ENCODE results near the gene TGFB2.

The TGFB2 gene

DNA sequence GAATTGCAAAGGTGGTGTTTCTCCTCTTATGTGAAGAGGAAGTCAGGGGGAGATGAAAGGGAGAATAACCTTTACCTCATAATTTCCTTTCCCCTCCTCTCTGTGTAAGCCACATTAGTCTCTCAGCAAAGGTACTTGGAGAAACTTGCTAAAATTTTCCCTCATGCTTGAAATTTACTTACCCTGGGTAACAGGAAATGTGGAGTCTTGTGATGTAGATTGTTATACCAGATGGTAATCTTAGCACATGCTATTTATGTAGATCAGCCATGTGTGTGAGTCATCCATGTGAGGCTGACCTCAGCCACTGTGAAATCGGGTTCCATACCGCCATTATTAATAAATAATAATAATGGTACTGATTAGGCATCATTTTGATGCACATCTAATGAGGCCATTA, 128.4 kb downstream of the TGFB2 start:
- Mint-ChIP-seq H3K4me3 (no peak overlapping the region), H3K27me3 (no peaks in the 10 kb centered on the region), H3K9me3 (no peaks in the 10 kb centered on the region), H3K27ac (no peak overlapping the region), H3K36me3 (no peaks in the 10 kb centered on the region), H3K4me1 (no peaks in the 10 kb centered on the region)
- no peak for DNase-seq
- CTCF ChIA-PET, result interaction anchor here (0.7 kb wide), 1 partner anchor 21 kb away, joined by 3 read pairs; no protein-coding TSS in a partner anchor

DNA sequence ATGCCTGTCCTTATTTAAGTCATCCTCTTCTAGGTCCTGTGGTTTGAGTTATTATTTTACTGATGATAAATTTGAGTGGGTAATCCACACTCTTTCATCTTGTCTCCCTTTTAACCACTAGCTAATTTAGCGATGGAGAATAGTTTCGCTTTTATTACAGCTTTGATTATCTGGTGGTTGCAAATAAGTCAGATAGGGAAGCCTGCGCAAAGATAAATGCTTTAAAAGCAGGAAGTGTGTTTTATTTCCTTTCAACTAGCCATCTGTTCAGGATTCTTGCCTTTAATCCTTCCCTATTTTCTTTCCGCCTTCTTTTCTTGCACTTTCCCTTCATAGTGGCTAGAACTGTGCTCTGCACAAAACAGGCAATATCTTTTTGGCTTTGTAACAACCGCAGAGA, 129.0 kb downstream of the TGFB2 start:
- H3K4me1 Mint-ChIP-seq, result no peaks in the 10 kb centered on the region
- CTCF ChIA-PET, result interaction anchor here (0.7 kb wide), 1 partner anchor 22 kb away, joined by 3 read pairs; no protein-coding TSS in a partner anchor
- no peaks in the 10 kb centered on the region for H3K9me3 Mint-ChIP-seq
- H3K4me3 Mint-ChIP-seq, result no peak overlapping the region
- no peak for DNase-seq
- no peaks in the 10 kb centered on the region for H3K36me3 Mint-ChIP-seq
- H3K27me3 Mint-ChIP-seq, result no peaks in the 10 kb centered on the region
- no peak overlapping the region for H3K27ac Mint-ChIP-seq

DNA sequence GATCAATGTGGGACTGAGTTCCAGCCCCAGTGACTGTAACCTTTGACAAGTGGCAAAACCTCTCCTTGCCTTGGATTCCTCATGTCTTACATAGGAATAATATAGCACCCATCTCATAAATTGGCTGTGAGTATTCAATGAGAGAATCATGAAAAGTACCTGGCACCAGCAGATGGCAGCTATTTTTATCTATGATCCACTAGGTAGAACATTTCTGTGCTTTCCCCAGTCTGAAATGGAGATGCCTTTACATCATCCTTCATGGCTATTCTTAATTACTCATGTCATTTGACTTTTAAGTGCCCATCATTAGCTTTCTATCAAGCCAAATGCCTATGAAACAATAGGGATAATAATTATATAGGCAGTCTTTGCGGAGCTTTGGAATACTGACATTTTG, 130.1 kb downstream of the TGFB2 start:
- Mint-ChIP-seq H3K36me3 (no peaks in the 10 kb centered on the region), H3K4me1 (no peaks in the 10 kb centered on the region), H3K9me3 (no peaks in the 10 kb centered on the region), H3K27ac (no peak overlapping the region), H3K27me3 (no peaks in the 10 kb centered on the region), H3K4me3 (no peak overlapping the region)
- DNase-seq, result no peak
- CTCF ChIA-PET, result no interaction called here

DNA sequence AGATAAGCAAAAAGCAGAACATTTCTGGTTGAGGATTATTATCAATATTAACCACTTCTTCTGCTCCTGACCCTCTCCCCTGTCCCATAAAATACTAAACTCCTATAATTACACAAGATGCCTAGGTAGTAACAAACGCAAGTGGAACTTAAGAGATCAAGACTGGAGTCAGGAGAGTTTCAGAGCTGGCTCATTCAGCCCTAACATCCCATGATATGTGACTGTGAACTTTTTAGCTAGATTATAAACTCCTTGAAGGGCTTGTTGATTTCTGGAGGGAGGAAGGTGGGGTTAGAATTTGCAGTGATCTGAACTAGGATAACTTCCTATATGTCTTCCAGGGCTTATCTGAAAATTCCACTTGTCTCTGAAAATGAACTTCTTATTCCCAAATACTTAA, 130.6 kb downstream of the TGFB2 start:
- CTCF ChIA-PET, result no interaction called here
- no peaks in the 10 kb centered on the region for H3K9me3 Mint-ChIP-seq
- no peak overlapping the region for H3K27ac Mint-ChIP-seq
- no peak for DNase-seq
- H3K4me3 Mint-ChIP-seq, result no peak overlapping the region
- no peaks in the 10 kb centered on the region for H3K4me1 Mint-ChIP-seq
- no peaks in the 10 kb centered on the region for H3K36me3 Mint-ChIP-seq
- H3K27me3 Mint-ChIP-seq, result no peaks in the 10 kb centered on the region

DNA sequence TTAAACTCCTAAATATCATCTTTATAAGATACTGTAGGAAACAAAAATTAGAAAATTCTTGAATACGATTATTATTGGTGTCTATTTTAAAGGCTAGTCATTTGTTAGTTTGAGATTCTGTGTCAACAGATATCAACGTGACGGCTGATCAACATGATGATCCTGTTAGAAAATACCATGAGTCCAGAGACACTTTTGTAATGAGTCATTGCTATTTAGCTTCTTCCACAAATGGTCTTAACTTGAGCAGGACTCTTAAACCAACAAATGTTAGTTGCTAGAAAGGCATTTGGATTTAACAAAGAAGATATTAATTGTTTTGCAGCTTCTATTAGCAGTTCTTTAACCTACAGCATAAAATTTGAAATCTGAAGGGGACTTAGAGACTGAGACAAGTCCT, 131.2 kb downstream of the TGFB2 start:
- Mint-ChIP-seq H3K36me3 (no peaks in the 10 kb centered on the region), H3K9me3 (no peaks in the 10 kb centered on the region), H3K27me3 (no peaks in the 10 kb centered on the region), H3K4me1 (no peaks in the 10 kb centered on the region), H3K27ac (no peak overlapping the region), H3K4me3 (no peak overlapping the region)
- CTCF ChIA-PET, result no interaction called here
- no peak for DNase-seq

DNA sequence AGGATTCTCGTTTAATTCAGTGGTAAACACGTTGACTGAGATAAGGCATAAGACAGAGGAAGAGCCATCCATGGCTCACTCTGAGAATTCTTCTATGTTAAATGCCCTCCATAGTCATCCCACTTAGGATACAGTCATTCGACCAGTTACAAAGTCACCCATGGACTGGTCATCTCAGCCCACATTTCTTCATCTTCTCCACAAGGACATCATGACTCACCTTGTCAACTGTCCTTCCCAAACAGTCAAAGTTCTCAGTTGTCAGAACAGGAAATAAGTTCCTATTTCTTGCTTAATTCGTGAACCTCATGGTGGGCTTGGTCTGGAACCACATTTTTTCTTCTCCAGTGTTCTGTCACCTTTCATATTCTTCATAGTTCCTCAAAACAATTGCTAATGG, 133.2 kb downstream of the TGFB2 start:
- no peak overlapping the region for H3K4me3 Mint-ChIP-seq
- no peaks in the 10 kb centered on the region for H3K4me1 Mint-ChIP-seq
- no peaks in the 10 kb centered on the region for H3K27me3 Mint-ChIP-seq
- DNase-seq, result no peak
- CTCF ChIA-PET, result no interaction called here
- no peaks in the 10 kb centered on the region for H3K36me3 Mint-ChIP-seq
- no peak overlapping the region for H3K27ac Mint-ChIP-seq
- H3K9me3 Mint-ChIP-seq, result no peaks in the 10 kb centered on the region

DNA sequence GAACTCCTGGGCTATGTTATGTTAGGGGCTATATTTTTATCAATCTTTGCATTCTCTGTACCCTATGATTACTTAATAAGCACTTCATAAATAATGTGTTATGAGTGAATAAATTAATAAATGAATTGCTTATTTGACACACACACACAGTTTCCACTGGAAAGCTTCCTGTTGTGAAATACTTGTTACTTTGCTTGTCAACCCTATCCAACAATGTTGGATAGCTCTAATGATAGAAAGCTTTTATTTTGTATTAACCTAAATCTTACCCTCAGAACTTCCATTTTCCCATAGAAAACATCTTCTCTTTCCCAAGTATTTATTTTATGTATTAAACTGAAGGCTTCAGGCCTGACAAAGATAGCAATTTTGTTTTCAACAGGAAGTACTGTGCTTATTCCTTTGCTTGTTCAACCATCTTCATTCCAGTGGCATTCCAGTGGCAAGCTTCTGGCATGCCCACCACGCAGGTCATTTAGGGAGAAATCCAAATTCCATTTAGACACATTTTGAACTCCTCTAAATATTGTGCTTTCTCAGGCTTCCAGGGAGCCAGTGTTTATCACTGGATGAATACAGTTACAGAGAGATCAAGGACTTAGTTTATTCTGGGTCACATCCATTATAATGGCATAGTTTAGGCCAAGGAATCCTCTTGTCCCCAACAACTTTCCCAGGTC, 134.4 kb downstream of the TGFB2 start:
- no peaks in the 10 kb centered on the region for H3K36me3 Mint-ChIP-seq
- CTCF ChIA-PET, result no interaction called here
- no peaks in the 10 kb centered on the region for H3K4me1 Mint-ChIP-seq
- H3K4me3 Mint-ChIP-seq, result no peak overlapping the region
- no peaks in the 10 kb centered on the region for H3K9me3 Mint-ChIP-seq
- H3K27ac Mint-ChIP-seq, result no peak overlapping the region
- no peaks in the 10 kb centered on the region for H3K27me3 Mint-ChIP-seq
- no peak for DNase-seq

DNA sequence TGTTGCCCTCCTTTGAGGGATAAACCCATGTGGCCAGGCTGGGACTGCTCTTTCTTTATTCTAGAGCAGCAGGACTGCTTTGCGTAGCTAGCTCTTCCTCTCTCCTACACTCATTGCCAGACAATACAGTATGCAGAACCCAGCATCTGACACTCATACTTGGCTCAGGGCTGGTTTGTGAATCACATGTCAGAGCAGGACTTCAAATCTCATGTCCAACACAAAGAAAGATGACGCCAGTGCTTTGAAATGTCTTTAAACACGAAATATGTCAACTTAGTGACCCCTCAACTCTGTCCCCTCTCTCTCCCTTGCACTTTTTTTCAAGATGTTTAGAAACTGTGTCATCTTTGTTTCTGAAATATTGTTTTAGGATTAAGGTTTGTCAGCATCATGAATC, 135.0 kb downstream of the TGFB2 start:
- no peaks in the 10 kb centered on the region for H3K4me1 Mint-ChIP-seq
- H3K36me3 Mint-ChIP-seq, result no peaks in the 10 kb centered on the region
- no peak overlapping the region for H3K27ac Mint-ChIP-seq
- H3K27me3 Mint-ChIP-seq, result no peaks in the 10 kb centered on the region
- no peaks in the 10 kb centered on the region for H3K9me3 Mint-ChIP-seq
- no peak overlapping the region for H3K4me3 Mint-ChIP-seq
- DNase-seq, result no peak
- CTCF ChIA-PET, result no interaction called here

DNA sequence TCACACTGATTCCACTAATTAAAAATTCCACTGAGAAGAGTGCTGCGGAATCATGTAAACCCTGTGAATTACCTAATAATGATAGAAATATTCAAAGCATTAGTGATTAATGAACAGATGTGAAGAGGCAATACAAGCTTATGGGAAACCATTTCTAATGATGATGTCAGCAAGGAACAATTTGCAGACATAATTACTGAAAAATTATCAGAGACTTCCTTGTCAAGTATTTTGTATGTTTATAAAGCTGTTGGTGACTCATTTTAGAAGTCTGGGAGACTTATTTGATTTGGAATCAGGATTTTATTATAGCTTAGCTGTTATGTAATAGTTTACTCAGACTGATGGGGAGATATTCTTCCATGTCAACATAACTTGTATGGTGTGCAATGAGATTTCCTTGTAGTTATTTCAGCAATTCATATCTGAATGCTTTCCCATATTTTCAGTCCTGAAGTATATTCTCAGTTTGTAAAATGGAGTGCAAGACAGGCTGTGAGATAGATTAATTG, 135.5 kb downstream of the TGFB2 start:
- no peak overlapping the region for H3K4me3 Mint-ChIP-seq
- CTCF ChIA-PET, result no interaction called here
- H3K27me3 Mint-ChIP-seq, result no peaks in the 10 kb centered on the region
- no peak overlapping the region for H3K27ac Mint-ChIP-seq
- H3K9me3 Mint-ChIP-seq, result no peaks in the 10 kb centered on the region
- no peaks in the 10 kb centered on the region for H3K36me3 Mint-ChIP-seq
- no peak for DNase-seq
- H3K4me1 Mint-ChIP-seq, result no peaks in the 10 kb centered on the region

DNA sequence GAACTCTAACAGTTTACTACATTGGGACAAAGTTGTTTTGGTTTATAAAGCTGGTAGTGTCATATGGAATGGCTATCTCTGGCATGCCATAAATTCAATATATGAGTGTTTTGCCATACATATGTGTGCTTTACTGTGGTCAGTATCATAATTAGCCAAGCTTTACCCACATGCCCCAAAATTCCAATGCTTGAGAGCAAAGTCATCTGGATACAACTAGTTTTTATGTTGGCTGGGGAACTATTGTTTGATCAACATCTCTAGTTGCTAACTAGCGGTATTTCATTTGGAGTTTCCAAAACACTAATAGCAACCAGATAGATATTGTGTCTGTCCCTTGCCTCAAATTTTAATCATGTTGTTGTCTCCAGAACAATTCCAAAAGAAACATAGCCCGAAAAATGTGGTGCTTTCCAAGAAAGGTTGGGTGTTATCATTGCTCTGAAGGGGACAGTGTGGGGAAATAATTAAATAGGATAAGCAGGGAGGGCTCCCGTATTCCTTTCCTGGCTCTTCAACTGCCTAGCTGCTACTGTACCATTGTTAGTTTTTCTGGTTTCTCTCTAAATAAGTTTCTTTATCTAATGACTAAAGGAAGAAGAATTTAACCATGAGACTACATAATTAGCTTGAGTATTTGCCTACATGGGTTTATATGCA, 136.1 kb downstream of the TGFB2 start:
- no peak overlapping the region for H3K4me3 Mint-ChIP-seq
- no peak overlapping the region for H3K27ac Mint-ChIP-seq
- CTCF ChIA-PET, result no interaction called here
- no peaks in the 10 kb centered on the region for H3K4me1 Mint-ChIP-seq
- no peaks in the 10 kb centered on the region for H3K9me3 Mint-ChIP-seq
- no peak for DNase-seq
- no peaks in the 10 kb centered on the region for H3K27me3 Mint-ChIP-seq
- no peaks in the 10 kb centered on the region for H3K36me3 Mint-ChIP-seq

DNA sequence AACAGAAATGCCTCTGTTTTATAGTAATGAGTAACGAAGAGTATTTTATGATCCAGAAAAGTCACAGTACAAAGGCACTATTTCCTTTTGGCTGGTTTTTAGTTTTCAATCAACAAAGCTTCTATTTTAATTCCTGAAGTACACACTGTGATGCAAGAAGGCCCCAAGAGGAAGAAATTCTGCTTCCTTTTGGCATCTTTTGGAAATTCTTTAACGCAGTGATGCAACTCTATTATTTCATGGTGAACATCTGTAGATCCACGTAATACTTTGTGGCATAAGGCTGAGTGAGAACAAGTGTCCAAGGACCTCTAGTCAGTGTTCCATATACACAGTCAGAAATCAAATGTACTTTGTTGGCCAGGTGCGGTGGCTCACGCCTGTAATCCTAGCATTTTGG, 137.5 kb downstream of the TGFB2 start:
- Mint-ChIP-seq H3K36me3 (no peaks in the 10 kb centered on the region), H3K4me1 (no peaks in the 10 kb centered on the region), H3K4me3 (no peak overlapping the region), H3K27ac (no peak overlapping the region), H3K9me3 (no peaks in the 10 kb centered on the region), H3K27me3 (no peaks in the 10 kb centered on the region)
- no peak for DNase-seq
- CTCF ChIA-PET, result no interaction called here

DNA sequence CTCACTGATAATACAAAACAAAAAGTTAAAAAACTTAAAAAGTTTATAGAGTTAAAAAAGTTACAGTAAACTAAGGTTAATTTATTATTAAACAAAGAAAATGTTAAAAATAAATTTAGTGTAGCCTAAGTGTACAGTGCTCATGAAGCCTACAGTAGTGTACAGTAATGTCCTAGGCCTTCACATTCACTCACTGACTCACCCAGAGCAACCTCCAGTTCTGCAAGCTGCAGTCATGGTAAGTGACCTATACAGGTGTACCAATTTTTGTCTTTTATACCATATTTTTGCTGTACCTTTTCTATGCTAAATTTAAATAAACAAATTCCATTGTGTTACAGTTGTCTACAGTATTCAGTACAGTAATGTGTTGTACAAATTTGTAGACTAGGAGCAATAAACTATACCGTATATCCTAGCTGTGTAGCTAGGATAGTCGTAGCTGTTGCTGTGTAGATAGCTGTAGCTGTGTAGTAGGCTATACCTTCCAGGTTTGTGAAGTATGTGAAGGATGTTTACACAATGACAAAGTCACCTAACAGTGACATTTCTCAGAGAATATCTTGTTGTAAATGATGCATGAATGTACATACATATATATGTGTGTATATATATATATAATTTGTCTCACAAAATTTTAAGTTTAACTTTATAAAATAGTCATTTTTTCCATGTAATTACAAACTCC, 140.2 kb downstream of the TGFB2 start:
- CTCF ChIA-PET, result no interaction called here
- DNase-seq, result no peak

DNA sequence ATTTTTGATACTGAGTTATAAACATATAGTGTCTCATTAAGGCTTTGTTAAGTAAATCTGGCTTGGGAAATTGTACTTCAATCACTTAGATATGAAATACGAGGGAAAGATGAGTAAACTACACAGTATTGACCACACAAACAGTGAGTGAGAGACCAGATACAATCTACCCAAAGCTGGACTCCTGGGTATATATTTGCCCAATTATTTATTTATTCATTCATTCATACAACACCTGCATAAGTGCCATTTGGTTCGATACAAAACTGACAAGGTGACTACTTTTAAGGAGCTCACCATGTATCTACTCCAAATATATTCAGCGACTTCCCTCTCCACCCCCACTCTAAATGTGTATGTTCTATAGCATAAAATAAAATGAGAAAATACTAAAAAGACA, 143.4 kb downstream of the TGFB2 start:
- H3K36me3 Mint-ChIP-seq, result no peaks in the 10 kb centered on the region
- H3K27me3 Mint-ChIP-seq, result no peaks in the 10 kb centered on the region

More for the DNA sequence above, 140.2 kb downstream of the TGFB2 start:
- Mint-ChIP-seq H3K27me3 (no peaks in the 10 kb centered on the region), H3K36me3 (no peaks in the 10 kb centered on the region), H3K27ac (no peak overlapping the region), H3K4me3 (no peak overlapping the region), H3K4me1 (no peaks in the 10 kb centered on the region), H3K9me3 (no peaks in the 10 kb centered on the region)

DNA sequence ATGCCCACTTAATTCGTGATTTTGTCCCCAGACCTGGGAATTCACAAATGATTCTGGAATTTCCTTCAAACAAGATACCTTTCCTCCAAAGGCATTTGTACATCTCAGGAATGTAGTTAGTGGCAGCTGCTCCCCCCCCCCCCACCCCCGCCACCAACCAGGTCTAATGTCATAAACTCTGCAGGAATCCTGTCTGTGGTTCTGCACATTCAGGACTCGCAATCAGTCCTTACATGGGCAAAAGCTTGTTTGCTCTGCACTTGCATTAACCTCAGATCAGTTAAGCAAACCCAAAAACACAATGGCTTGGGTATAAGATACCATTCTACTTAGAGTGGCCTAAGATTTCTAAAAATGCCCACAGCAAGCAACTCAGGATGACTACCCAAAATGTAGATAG, 143.8 kb downstream of the TGFB2 start:
- Mint-ChIP-seq H3K36me3 (no peaks in the 10 kb centered on the region), H3K27ac (no peak overlapping the region), H3K9me3 (no peaks in the 10 kb centered on the region), H3K4me1 (no peaks in the 10 kb centered on the region), H3K27me3 (no peaks in the 10 kb centered on the region), H3K4me3 (no peak overlapping the region)
- DNase-seq, result no peak
- CTCF ChIA-PET, result no interaction called here

More for the DNA sequence above, 143.4 kb downstream of the TGFB2 start:
- H3K4me3 Mint-ChIP-seq, result no peak overlapping the region
- H3K9me3 Mint-ChIP-seq, result no peaks in the 10 kb centered on the region
- DNase-seq, result no peak
- CTCF ChIA-PET, result no interaction called here
- no peaks in the 10 kb centered on the region for H3K4me1 Mint-ChIP-seq
- H3K27ac Mint-ChIP-seq, result no peak overlapping the region

DNA sequence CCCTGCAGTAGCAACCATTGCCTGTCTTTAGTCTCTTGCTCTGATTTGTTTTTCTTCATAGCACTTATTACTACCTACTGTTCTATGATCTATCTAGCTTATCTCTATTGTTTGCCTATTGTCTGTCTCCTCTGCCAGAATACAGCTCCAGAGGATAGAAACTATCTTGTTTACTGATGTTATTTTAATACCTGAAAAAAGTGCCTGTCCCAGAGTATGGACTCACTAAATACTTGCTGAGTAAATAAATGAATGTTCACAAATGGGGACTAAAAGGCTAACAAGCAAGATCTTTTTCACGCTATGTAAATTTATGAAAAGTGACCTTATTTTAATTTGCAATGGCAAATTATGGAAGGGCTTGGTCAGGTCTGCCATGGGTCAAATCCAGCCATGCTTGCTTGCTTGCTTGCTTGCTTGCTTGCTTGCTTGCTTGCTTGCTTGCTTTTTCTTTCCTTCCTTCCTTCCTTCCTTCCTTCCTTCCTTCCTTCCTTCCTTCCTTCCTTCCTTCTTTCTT, 145.3 kb downstream of the TGFB2 start:
- CTCF ChIA-PET, result no interaction called here
- no peaks in the 10 kb centered on the region for H3K27me3 Mint-ChIP-seq
- H3K27ac Mint-ChIP-seq, result no peak overlapping the region
- no peaks in the 10 kb centered on the region for H3K9me3 Mint-ChIP-seq
- no peaks in the 10 kb centered on the region for H3K4me1 Mint-ChIP-seq
- H3K36me3 Mint-ChIP-seq, result no peaks in the 10 kb centered on the region
- DNase-seq, result no peak
- no peak overlapping the region for H3K4me3 Mint-ChIP-seq
